Erythroblast (primary cell): ENCODE results near the gene PIK3AP1.

Experiments
- GATA1 ChIP-seq: IDR thresholded peaks from 2 replicates; pipeline ENCODE4 v1.6.1; 2011; ENCODE audit warnings: low read depth, mild to moderate bottlenecking, control low read depth, low read length, moderate library complexity
- POLR2A ChIP-seq: IDR thresholded peaks from 2 replicates; pipeline ENCODE4 v1.6.1; 2011; ENCODE audit warnings: mild to moderate bottlenecking, low read length

- TF ChIP-seq POLR2A (no peak), GATA1 (no peak)
These were observed 82.2 kb downstream of the PIK3AP1 start for GRCh38 chr10:96638120-96638519.
